ENCODE results near the gene LRRC40. TPM values are rescaled to one million over a fixed set of nuclear protein-coding genes. Genes with fewer than 3 reads are reported as not detected.

Gene LRRC40
- 10 to 100 TPM in 3 of 4 donors, 1 to 10 TPM in 1; 5.5 to 15.3 (median 11.8) TPM for total RNA-seq

DNA sequence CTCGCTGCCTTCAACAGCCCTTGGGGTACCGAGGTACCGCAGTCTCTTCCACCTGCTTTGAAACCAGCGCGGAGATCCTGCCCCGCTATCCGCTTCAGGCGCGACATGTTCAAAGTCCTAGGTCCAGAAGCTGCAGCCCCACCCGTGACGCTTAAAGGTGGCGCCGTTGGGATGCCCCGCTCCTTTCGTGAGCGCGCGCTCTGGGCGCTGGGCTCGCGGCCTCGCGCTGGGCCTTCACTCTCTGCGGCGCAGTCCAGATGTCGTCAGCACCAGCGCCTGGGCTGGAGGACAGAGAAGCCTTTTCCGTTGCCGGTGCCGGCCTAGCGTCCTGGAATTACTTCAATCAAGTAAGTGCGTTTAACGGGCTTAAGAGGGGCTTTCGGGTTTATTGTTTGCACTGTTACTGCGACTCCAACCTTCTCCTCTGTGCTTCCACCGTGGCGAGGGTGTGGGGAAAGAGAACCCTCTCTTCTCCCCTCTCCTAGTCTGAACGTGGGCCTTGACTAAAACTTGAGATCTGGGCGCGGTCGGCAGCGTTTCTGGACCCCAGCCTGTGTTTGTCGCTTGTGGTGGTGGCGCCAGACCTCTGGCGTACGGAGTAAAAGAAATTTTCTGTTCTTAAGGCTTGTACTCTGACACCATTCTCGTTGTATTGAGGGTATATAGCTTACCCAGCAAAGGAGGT lies at the start of gene LRRC40:
TSS of gene LRRC40 (minus strand) at position 146 of the 685 bp plus-strand sequence. CDS start at position 107, 39 bp downstream.
- intact Hi-C loops (cut with DNase I) = no loop called here
- TF ChIP-seq POLR2A (IDR thresholded peaks at IDR 0.05) = peak in 3 of 4 donors; percentile 36 to 85 (median 68)
- TF ChIP-seq, protein P1, sequence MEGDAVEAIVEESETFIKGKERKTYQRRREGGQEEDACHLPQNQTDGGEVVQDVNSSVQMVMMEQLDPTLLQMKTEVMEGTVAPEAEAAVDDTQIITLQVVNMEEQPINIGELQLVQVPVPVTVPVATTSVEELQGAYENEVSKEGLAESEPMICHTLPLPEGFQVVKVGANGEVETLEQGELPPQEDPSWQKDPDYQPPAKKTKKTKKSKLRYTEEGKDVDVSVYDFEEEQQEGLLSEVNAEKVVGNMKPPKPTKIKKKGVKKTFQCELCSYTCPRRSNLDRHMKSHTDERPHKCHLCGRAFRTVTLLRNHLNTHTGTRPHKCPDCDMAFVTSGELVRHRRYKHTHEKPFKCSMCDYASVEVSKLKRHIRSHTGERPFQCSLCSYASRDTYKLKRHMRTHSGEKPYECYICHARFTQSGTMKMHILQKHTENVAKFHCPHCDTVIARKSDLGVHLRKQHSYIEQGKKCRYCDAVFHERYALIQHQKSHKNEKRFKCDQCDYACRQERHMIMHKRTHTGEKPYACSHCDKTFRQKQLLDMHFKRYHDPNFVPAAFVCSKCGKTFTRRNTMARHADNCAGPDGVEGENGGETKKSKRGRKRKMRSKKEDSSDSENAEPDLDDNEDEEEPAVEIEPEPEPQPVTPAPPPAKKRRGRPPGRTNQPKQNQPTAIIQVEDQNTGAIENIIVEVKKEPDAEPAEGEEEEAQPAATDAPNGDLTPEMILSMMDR (IDR thresholded peaks at IDR 0.05) = peak in 1 of 6 experiments; percentile 57
- Histone ChIP-seq H3K36me3 (peaks cover 0 to 17% (median 0%) of the 10 kb centered on the region in 3 donors), H3K27me3 (no peaks in the 10 kb centered on the region), H3K4me3 (peak within 1 kb of the TSS; percentile 57 to 80 (median 78)), H3K9me3 (no peaks in the 10 kb centered on the region), H3K27ac (peak within 1 kb of the TSS; percentile 86 to 94 (median 92)), H3K4me1 (peaks cover 16 to 73% (median 34%) of the 10 kb centered on the region in 3 donors)
- peak; percentile 63 for DNase-seq
- 0% methylated on average over 9 to 25 of the region's 47 CpGs for WGBS, 2 donors

DNA sequence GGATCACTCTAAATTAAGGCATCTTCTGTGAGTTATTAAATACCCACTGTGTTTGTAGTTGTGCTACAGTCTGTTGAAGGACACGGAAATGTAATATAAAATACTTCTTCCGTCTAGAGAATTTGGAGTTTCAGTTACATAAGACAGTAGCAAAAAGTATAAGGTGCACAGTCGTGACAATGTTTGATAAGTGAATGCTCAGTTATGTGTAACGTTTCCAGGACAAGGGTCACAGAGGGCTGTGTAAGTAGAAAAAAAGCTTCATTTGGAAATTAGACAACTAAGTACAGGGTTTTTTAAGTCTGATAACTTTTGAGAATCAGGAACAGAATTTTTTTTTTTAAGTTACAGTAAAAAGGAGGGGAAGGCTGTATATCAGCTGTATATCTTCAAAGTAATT lies 43.4 kb upstream of the LRRC40 start:
- no peak for DNase-seq
- Histone ChIP-seq H3K9me3 (no peaks in the 10 kb centered on the region), H3K4me1 (no peaks in the 10 kb centered on the region), H3K27ac (no peak overlapping the region), H3K4me3 (no peak overlapping the region), H3K27me3 (no peaks in the 10 kb centered on the region), H3K36me3 (peaks cover 3 to 96% (median 65%) of the 10 kb centered on the region in 3 donors)
- 82 to 84% methylated on average over 4 of the region's 4 CpGs for WGBS, 2 donors
- TF ChIP-seq, protein P1 (IDR thresholded peaks at IDR 0.05) = no peak
- no peak for TF ChIP-seq POLR2A (IDR thresholded peaks at IDR 0.05)
- intact Hi-C loops (cut with DNase I) = no loop called here

DNA sequence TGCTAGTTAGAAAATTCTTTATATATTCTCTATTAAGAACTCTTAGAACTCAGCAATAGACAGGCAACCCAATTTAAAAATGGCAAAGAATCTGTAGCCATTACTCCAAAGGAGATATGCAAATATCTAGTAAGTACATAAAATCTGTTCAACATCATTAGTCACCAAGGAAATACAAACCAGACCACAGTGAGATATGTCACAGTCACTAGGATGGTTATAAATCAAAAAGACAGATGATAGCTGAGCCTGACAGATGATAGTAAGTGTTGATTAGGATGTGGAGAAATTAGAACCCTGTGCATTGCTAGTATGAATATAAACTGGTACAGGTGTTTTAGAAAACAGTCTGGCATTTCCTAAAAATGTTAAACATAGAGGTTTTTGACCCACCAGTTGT lies 42.4 kb upstream of the LRRC40 start:
- Histone ChIP-seq H3K4me1 (no peaks in the 10 kb centered on the region), H3K4me3 (no peak overlapping the region), H3K9me3 (no peaks in the 10 kb centered on the region), H3K36me3 (peaks cover 6 to 100% (median 73%) of the 10 kb centered on the region in 3 donors), H3K27ac (no peak overlapping the region), H3K27me3 (no peaks in the 10 kb centered on the region)
- TF ChIP-seq, protein P1 (IDR thresholded peaks at IDR 0.05) = no peak
- no peak for TF ChIP-seq POLR2A (IDR thresholded peaks at IDR 0.05)
- no peak for DNase-seq
- intact Hi-C loops (cut with DNase I) = no loop called here

DNA sequence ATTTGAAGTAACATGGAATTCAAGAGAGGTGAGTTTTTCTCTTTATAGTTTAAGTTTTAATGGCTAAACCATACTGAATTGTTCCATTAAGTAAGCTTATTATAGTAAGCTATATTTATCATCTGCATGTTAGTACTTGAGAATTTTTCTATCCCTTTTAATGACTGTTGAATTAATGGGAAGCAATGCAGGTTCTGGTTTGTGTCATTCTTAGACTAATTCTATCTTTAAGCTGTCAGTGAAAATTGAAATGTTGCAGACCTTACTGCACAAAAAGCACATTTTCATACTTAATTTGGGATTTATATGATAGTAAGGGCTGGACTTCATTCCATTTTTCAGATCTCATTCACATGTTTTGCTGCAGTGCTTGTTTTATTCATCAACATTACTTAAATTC lies 41.7 kb upstream of the LRRC40 start:
- intact Hi-C loops (cut with DNase I) = no loop called here
- no peak for DNase-seq
- Histone ChIP-seq H3K9me3 (no peaks in the 10 kb centered on the region), H3K36me3 (peaks cover 6 to 100% (median 78%) of the 10 kb centered on the region in 3 donors), H3K27me3 (no peaks in the 10 kb centered on the region), H3K4me3 (no peak overlapping the region), H3K27ac (no peak overlapping the region), H3K4me1 (no peaks in the 10 kb centered on the region)
- TF ChIP-seq, protein P1 (IDR thresholded peaks at IDR 0.05) = no peak
- no peak for TF ChIP-seq POLR2A (IDR thresholded peaks at IDR 0.05)

DNA sequence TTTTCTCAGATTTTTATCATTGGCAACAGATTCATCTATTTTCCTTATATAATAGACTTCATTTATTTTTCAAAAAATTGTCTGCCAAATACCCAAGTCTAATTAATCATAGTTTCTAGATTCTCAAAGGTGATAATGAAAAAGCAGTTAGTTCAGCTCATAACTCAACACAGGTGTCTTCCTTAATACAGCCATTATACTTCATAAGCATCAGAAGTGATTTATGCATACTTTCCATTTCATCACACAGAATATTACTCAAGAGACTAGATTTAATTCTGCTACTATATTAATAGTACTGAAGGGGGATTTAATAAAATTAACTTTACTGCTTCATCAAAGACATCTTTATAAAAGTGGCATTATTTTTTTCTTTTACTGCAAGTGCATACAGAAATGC lies 34.6 kb upstream of the LRRC40 start:
- H3K9me3 ChIP-seq = no peaks in the 10 kb centered on the region
- peaks cover 0 to 1% (median 0%) of the 10 kb centered on the region in 3 donors for H3K4me1 ChIP-seq
- no peaks in the 10 kb centered on the region for H3K27me3 ChIP-seq
- TF ChIP-seq POLR2A (IDR thresholded peaks at IDR 0.05) = no peak
- TF ChIP-seq, protein P1 (IDR thresholded peaks at IDR 0.05) = no peak
- H3K4me3 ChIP-seq = no peak overlapping the region
- H3K27ac ChIP-seq = no peak overlapping the region
- intact Hi-C loops (cut with DNase I) = no loop called here
- DNase-seq = no peak
- H3K36me3 ChIP-seq = peaks cover 12 to 100% (median 66%) of the 10 kb centered on the region in 3 donors
